Kidney (tissue), 14 donors: ENCODE results near the gene SLC25A52. TPM values are rescaled to one million over a fixed set of nuclear protein-coding genes. Genes with fewer than 3 reads are reported as not detected.
"Not testable (repeated sequence)": the region's sequence is repeated elsewhere in the genome, so short reads cannot be mapped to it uniquely, and the experiment has no call there.

Source experiments
- DNase-seq, 5 donors: peaks; one replicate each; pipeline ENCODE4 v3.0.0-alpha.2; 2013 to 2020
- FAIRE-seq: peaks from 2 replicates; lab custom pipeline; 2012; peaks lifted over from hg19 to GRCh38; lab: Jason Lieb, UNC
- H3K27ac ChIP-seq, 2 donors: one replicate each; pipeline ENCODE4 v1.7.0; 2013; ENCODE audit warnings: low read depth in 2 of 2, low read length in 2 of 2, inconsistent platforms in 1 of 2
- H3K27me3 ChIP-seq: one replicate; pipeline ENCODE4 v1.7.1; 2013; ENCODE audit warnings: low read length, inconsistent platforms; ENCODE audit not compliant: control insufficient read depth, insufficient read depth
- H3K36me3 ChIP-seq, 3 donors: one replicate each; pipeline versions ENCODE4 v1.7.0 to v1.7.1; 2013; ENCODE audit warnings: low read length in 3 of 3, control low read depth in 1 of 3, inconsistent platforms in 1 of 3; ENCODE audit not compliant: insufficient read depth in 3 of 3, control insufficient read depth in 2 of 3
- H3K4me1 ChIP-seq, 3 donors: one replicate each; pipeline versions ENCODE4 v1.7.0 to v1.7.1; 2013; ENCODE audit warnings: low read length in 3 of 3, inconsistent platforms in 1 of 3, low read depth in 1 of 3; ENCODE audit not compliant: control insufficient read depth in 2 of 3, insufficient read depth in 2 of 3
- H3K4me3 ChIP-seq, 3 donors: one replicate each; pipeline versions ENCODE4 v1.7.0 to v1.8.1; 2013; ENCODE audit warnings: low read length in 3 of 3, control low read depth in 1 of 3, inconsistent platforms in 1 of 3
- H3K9ac ChIP-seq, 3 donors: one replicate each; pipeline versions ENCODE4 v1.7.0 to v1.7.1; 2013; ENCODE audit warnings: low read length in 3 of 3, control low read depth in 1 of 3, inconsistent platforms in 1 of 3
- H3K9me3 ChIP-seq, 3 donors: one replicate each; pipeline versions ENCODE4 v1.7.0 to v1.7.1; 2013; ENCODE audit warnings: low read length in 3 of 3, control low read depth in 1 of 3, inconsistent platforms in 1 of 3; ENCODE audit not compliant: control insufficient read depth in 2 of 3, insufficient read depth in 1 of 3
- CTCF ChIP-seq: IDR thresholded peaks from 3 replicates; pipeline ENCODE4 v1.5.1; 2012; ENCODE audit warnings: mild to moderate bottlenecking, moderate library complexity, borderline replicate concordance; ENCODE audit not compliant: insufficient read depth; ENCODE audit errors: extremely low read depth
- intact Hi-C: fragments of 100-400 bp; cut with DNase I; formaldehyde crosslinking; loops from one replicate; pipeline ENCODE4 v1.11.1; 2022
- polyA plus RNA-seq: library from polyadenylated mRNA; stranded (reverse); fragments of 350-450 nt; fragmentation: Illumina TruSeq; extraction: RNeasy Lipid Tissue Mini Kit (QIAGEN cat#74804); gene quantifications from one replicate; pipeline ENCODE4 v1.2.3, GENCODE V29; 2014; ENCODE audit warnings: low read depth, low replicate concordance; ENCODE audit not compliant: insufficient read depth
- total RNA-seq: library from RNA; stranded (reverse); fragmentation: NEBNext Ultra II Directional; extraction: Animal tissue kit (Norgen Biotek cat#: 25700); gene quantifications from one replicate; pipeline ENCODE4 v1.2.1, GENCODE V29; 2021
- donor health status: control.
- donor health status: control.
- donor health status: control.
- donor health status: control.
- donor health status: control.
- donor health status: DM: yes; HTN: yes; CAD: no.
- donor health status: Normal renal cell carcinoma (clear cell type).

Gene SLC25A52
- total and polyA plus RNA-seq, 2 donors from 2014 or later, result not detected

- Histone ChIP-seq H3K27ac (no peak overlapping the region), H3K27me3 (no peaks in the 10 kb centered on the region), H3K9me3 (no peaks in the 10 kb centered on the region), H3K4me1 (no peaks in the 10 kb centered on the region), H3K9ac (no peak overlapping the region), H3K4me3 (no peak overlapping the region), H3K36me3 (no peaks in the 10 kb centered on the region)
- FAIRE-seq (no peak), DNase-seq (no peak)
- TF ChIP-seq CTCF, result no peak
- intact Hi-C loops, result no loop called here
Observed at GRCh38 chr18:31746396-31746795, 14.3 kb downstream of the SLC25A52 start.

DNA sequence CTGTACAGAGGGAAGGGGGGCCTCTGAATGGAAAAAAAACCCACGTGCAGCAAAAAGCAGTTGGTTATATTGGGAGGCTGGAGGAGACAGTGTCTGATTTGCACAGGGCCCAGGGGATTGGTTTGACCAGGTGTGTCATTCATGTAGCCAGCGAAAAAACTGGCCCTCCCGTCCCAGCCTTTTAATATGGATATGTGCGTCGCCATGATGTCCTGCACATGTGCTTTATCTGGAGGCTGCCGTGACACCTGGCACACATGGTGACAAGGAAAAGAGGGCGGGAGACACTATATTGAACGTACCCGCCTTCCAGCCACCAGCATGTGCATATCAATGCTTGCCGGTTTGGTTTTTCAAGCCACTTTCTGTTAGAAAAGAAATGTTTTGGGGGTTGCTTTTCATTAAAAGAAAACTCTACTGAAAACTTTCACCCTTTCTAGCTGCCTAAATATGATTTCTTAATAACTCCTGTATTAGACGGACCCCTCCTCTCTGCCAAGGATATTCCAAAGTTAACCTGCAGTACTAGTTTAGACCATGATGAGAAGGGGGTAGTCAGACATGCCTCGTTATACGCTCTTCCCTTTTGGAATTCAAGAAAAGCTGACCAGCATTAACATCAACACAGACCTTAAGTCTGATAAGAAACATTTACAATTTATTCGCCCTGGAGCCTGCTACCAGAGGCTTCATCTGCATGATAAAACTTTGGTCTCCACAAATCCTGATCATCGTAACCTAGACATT is 16.2 kb downstream of the SLC25A52 start:
- intact Hi-C loops, result no loop called here
- no peaks in the 10 kb centered on the region for H3K27me3 ChIP-seq
- no peak overlapping the region for H3K9ac ChIP-seq
- TF ChIP-seq CTCF, result no peak
- H3K27ac ChIP-seq, result no peak overlapping the region
- no peak for FAIRE-seq
- no peaks in the 10 kb centered on the region for H3K9me3 ChIP-seq
- DNase-seq, result no peak
- H3K4me1 ChIP-seq, result no peaks in the 10 kb centered on the region
- H3K4me3 ChIP-seq, result no peak overlapping the region
- no peaks in the 10 kb centered on the region for H3K36me3 ChIP-seq

- H3K9ac ChIP-seq, FAIRE-seq, intact Hi-C loops, H3K36me3 ChIP-seq, H3K27me3 ChIP-seq, H3K9me3 ChIP-seq, H3K27ac ChIP-seq, DNase-seq, H3K4me3 ChIP-seq, H3K4me1 ChIP-seq: not testable (repeated sequence)
Observed at GRCh38 chr18:31743600-31743999, 17.1 kb downstream of the SLC25A52 start.

DNA sequence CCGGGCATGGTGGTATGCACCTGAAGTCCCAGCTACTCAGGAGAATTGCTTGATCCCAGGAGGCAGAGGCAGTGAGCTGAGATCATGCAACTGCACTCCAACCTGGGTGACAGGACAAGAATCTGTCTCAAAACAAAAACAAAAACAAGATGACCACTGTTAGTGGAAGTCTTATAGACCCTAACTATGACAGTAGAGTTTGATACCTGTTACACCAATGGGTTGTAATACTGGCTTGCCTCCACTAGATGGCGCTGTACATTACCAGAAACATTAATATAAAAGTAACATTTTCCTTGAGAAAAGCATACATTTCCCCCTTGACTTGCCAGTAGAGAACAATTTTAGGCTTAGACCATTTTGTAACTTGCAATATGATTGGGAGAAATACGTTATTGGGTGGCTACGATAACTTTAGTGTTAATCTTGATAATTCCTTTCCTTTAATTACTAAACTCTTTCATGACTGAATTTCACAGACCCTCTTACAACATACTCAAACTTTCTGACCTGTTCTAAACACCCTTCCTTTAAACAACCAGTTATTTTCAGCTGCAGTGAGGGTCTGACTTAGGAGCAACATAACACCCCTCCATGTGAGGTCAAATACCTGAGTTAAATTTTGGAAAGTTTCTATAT is 19.5 kb downstream of the SLC25A52 start:
- no peaks in the 10 kb centered on the region for H3K27me3 ChIP-seq
- no peak overlapping the region for H3K4me3 ChIP-seq
- intact Hi-C loops, result no loop called here
- no peak overlapping the region for H3K27ac ChIP-seq
- DNase-seq (peak in 2 of 5 donors; percentile 25 to 37), FAIRE-seq (peak; percentile 80)
- TF ChIP-seq CTCF, result peak; percentile 75
- no peaks in the 10 kb centered on the region for H3K9me3 ChIP-seq
- no peak overlapping the region for H3K9ac ChIP-seq
- no peaks in the 10 kb centered on the region for H3K36me3 ChIP-seq
- H3K4me1 ChIP-seq, result no peaks in the 10 kb centered on the region
